GM10266 (cell line): ENCODE data around the gene ADGRB2.

Source experiments
- DNase-seq: peaks from one replicate; pipeline ENCODE4 v3.0.0; 2012; ENCODE audit errors: extremely low spot score
- TF ChIP-seq, protein P1 (sequence below): IDR thresholded peaks from 2 replicates; pipeline ENCODE4 v1.5.1; 2012; ENCODE audit warnings: mild to moderate bottlenecking, low read depth; ENCODE audit not compliant: control insufficient read depth, insufficient read depth; ENCODE audit errors: missing control alignments

ADGRB2 gene

DNA sequence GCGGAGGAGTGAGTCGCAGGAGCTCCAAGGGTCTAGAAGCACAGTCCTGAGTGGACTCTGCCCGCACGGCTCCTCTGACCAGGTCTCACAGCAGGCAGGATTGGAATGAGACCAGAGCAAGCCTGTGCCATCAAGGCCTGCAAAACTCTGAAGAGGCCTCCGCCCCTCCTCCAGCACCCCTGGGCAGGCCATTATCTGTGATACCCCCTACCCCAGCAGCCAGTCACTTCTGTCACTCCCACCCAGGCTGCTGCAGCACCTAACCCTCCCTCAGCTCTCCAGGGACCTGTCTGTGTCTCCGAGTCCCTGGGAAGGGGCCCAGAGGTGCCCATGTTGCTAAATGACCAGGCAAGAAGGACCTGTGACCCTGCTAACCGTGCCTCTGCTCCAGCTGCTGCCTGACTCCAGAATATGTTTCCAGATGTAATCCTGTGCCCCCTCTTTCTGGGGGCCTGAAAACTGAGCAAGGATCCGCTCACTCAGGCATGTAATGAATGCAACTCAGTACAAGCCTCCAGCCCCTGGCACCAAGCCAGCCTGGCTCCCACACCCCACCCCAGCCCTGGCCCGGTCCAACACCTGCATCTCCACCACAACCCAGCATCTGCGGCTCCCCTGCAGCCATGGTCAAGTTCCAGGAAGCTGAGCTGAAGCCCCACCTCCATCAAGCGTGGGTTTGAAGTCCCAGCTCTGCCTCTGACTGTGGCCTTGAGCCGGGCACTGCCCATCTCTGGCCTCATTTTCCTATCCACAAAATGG is 38.2 kb downstream of the ADGRB2 start:
- TF ChIP-seq, protein P1, sequence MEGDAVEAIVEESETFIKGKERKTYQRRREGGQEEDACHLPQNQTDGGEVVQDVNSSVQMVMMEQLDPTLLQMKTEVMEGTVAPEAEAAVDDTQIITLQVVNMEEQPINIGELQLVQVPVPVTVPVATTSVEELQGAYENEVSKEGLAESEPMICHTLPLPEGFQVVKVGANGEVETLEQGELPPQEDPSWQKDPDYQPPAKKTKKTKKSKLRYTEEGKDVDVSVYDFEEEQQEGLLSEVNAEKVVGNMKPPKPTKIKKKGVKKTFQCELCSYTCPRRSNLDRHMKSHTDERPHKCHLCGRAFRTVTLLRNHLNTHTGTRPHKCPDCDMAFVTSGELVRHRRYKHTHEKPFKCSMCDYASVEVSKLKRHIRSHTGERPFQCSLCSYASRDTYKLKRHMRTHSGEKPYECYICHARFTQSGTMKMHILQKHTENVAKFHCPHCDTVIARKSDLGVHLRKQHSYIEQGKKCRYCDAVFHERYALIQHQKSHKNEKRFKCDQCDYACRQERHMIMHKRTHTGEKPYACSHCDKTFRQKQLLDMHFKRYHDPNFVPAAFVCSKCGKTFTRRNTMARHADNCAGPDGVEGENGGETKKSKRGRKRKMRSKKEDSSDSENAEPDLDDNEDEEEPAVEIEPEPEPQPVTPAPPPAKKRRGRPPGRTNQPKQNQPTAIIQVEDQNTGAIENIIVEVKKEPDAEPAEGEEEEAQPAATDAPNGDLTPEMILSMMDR = no peak

GRCh38 chr1:31725134-31725533 is 39.0 kb downstream of the ADGRB2 start:
- TF ChIP-seq, protein P1 = no peak
- no peak for DNase-seq

More for the DNA sequence above, 38.2 kb downstream of the ADGRB2 start:
- DNase-seq = no peak

- TF ChIP-seq, protein P1 = no peak
- DNase-seq = peak; percentile 71
Observed at GRCh38 chr1:31723828-31724359, 40.2 kb downstream of the ADGRB2 start.

GRCh38 chr1:31718327-31718897 is 45.7 kb downstream of the ADGRB2 start:
- DNase-seq = no peak
- TF ChIP-seq, protein P1 = no peak

GRCh38 chr1:31717341-31717740 is 46.8 kb downstream of the ADGRB2 start:
- TF ChIP-seq, protein P1 = no peak
- no peak for DNase-seq

DNA sequence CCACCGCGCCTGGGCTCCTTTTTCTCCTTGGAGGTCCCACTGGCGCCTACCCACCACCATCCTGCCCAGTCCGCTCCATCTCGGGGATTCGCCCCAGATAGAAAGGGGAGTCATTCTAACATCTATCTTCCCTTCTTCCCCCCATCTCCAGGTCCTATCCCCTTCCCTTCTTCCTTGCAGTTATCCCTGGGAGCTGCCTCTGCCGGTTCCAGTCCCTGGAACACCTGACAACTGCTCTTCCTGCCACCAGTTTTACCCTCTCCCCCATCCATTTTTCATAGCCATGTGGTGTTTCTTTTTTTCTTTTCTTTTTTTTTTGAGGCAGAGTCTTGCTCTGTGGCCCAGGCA is 48.3 kb downstream of the ADGRB2 start:
- TF ChIP-seq, protein P1 = no peak
- no peak for DNase-seq
